GM12892 (cell line): Measurements from ENCODE around the gene SLC39A2.

Source experiments
- POLR2A ChIP-seq: IDR thresholded peaks from 2 replicates; pipeline ENCODE4 v1.6.1; 2011; ENCODE audit warnings: low read depth, low read length, control low read depth
- POLR2AphosphoS5 ChIP-seq: IDR thresholded peaks from 2 replicates; pipeline ENCODE4 v1.6.1; 2011; ENCODE audit warnings: low read depth, low read length, control low read depth
- TAF1 ChIP-seq: IDR thresholded peaks from 2 replicates; pipeline ENCODE4 v1.6.1; 2011; ENCODE audit warnings: low read depth, mild to moderate bottlenecking, control low read depth, low read length, borderline replicate concordance

GRCh38 chr14:21048638-21049037 lies 49.5 kb downstream of the SLC39A2 start:
- TF ChIP-seq POLR2AphosphoS5 (no peak), POLR2A (no peak), TAF1 (no peak)
